HG03432 (cell line): ENCODE measurements around the gene ABRACL.
A peak's percentile ranks its signal among the peaks of the same experiment; 100 is the strongest.
"Not testable (repeated sequence)": the region's sequence is repeated elsewhere in the genome, so short reads cannot be mapped to it uniquely, and the experiment has no call there.

Experiments used
- ATAC-seq: cut with Tn5 transposase; IDR thresholded peaks from one replicate; pipeline ENCODE4 v1.9.1; 2021; ENCODE audit warnings: mild to moderate bottlenecking, moderate library complexity; ENCODE audit not compliant: unreplicated experiment

The ABRACL gene, protein sequence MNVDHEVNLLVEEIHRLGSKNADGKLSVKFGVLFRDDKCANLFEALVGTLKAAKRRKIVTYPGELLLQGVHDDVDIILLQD

DNA sequence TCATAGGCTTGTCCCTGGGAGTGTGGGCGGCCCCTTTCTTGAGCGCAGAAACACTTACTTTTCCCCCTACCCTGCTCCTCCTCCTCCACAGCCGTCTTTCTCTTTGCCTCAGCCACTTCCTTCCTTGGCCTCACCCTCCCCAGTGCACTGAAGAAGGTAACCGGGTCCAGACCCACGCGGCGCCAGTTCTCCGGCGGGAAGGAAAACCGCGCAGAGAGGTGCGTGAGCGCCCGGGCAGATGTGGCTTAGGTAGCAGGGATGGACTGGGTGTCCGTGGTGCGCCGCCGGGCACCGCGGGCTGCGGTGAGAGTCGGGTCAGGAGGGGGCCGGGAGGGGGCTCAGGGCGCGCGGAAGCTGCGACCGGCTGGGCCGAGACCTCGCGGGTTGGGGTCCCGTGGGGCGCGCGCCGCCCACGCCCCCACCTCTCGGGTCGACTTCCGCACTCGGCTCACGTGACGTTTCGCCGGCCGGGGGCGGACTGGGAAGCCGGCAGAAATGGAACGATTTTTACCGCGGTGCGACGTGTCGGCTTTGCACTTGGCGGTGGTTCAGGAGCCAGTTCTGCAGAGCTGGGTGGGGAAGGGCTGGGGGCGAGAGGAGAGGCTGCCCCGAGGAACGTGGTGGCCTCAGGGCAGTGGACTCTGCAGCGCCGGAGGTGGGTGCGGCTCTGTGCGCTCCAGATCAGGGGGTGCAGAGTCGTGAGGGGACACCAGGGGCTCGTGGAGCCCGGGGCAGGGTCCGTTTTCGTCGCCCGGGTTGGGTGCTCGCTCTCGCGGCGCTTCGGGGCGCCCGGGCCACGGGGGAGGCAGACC, at the start of gene ABRACL:
Gene ABRACL, plus strand, starts transcription at position 88 of the 812 bp plus-strand sequence. CDS start 5,416 bp downstream, outside the sequence.
- ATAC-seq, result peak; percentile 64

DNA sequence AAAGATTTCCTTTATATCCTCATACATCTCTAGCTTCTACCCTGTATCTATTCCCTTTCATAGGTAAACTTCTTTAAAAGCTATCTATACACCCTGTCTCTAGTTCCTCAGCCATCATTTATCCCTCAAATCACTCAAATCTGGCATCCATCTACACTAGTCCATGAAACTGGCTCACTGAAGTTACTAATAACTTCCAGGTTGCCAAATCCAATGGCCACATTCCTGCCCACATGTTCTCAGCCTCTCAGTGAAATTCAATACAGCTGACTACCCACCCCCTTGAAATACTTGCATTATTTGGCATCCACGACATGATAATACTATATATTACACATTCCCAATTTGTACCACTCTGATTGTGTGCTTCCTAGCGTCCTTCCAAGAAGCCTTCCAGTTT, 49.2 kb upstream of the ABRACL start:
- ATAC-seq, result no peak

DNA sequence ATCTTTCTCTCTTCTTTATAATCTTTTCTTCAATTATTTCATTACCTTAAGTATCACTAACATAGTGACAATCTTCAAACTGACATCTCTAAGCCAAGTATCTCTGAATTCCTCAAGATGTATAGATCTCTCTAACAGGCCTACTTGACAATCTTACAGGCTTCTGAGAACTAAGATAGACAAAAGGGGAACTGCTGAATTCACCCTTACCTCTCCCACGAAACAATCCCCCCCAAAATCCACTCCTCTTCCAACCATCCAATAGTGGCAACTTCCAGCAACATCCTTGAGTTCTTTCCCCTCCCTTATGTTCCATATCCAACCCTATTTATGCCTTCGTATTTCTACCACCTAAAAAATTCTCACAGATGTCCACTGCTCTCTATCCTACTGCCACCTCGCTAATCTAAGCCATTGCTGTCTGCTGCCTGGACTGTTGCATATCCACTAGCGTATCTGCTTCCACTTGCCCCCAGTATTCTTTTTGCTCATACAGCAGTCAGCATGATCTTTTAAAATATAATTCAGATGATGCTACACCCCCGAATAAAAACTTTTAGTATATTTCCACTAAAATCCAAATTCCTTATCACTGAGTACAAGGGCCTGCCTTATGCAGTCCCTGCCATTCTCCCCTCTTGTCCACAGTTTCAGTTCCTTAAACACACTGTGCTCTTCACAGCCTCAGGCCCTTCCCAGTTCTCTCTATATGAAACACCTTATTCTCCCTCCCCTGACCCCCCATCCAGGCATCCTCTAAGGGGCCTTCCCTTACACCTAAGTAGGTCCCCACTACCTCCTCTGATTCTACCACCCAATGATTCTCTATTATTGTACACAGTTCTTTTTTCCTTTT, 48.5 kb upstream of the ABRACL start:
- ATAC-seq, result peak; percentile 62

DNA sequence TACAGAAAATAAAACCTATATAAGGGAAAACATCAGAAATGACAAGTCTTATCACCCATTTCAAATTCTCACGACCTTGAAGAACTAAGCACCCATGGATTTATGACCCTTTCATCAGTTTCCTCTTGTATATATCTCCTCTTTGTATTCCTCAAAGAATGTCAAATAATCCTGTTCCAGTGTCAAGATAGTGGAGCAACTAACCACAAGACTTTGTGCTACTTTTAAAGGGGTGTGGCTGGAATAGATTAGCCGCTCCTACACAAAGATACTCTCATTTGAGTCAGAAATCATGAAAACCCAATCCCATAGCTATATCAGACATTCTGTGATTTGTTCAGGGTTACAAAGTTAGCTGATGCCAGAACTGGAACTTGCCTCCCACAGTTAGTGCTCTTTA, 47.1 kb upstream of the ABRACL start:
- no peak for ATAC-seq

DNA sequence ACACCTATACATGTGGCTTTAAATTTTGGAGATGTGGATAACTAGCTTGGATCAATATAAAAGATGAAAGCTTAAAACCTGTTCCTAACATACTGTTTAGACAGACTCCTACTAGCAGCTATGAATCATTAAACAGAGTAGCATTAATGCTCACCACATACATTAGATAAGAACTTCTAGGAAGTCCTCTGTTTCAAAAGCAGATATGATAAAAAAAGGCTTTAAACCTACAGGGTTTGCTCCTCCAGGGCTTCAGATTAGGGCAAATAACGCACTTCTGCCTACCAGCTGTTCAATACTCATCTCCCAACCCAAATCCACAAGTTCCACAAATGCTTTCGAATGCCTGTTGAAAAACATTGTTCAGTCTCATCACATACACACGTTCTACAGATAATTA, 42.0 kb upstream of the ABRACL start:
- no peak for ATAC-seq

DNA sequence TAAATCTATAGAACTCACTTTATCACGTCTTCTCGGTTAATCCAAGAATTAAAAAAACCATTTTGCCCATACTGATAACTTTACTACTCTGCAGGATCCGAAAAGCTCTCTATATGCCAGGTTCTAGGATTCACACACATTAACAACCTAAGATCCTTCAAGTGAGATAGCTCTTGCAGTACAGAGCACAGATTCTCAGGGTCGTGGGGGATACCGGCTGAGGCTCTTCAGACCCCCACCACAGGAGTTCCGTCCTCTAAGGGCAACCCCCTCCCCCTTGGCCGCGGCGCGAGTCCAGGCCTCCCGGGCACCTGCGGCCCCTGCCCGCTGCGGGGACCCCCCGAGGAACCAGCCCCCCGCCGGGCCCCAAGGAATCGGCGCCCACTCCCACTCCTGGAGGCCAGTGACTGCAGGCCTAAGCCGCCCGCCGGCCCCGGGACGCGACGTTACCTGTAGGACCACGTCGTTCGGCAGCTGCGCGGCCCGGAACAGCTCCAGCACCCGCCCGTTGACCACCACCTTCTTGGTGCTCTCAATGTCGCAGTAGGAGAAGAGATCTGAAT, 41.4 kb upstream of the ABRACL start:
- ATAC-seq, result peak; percentile 1

DNA sequence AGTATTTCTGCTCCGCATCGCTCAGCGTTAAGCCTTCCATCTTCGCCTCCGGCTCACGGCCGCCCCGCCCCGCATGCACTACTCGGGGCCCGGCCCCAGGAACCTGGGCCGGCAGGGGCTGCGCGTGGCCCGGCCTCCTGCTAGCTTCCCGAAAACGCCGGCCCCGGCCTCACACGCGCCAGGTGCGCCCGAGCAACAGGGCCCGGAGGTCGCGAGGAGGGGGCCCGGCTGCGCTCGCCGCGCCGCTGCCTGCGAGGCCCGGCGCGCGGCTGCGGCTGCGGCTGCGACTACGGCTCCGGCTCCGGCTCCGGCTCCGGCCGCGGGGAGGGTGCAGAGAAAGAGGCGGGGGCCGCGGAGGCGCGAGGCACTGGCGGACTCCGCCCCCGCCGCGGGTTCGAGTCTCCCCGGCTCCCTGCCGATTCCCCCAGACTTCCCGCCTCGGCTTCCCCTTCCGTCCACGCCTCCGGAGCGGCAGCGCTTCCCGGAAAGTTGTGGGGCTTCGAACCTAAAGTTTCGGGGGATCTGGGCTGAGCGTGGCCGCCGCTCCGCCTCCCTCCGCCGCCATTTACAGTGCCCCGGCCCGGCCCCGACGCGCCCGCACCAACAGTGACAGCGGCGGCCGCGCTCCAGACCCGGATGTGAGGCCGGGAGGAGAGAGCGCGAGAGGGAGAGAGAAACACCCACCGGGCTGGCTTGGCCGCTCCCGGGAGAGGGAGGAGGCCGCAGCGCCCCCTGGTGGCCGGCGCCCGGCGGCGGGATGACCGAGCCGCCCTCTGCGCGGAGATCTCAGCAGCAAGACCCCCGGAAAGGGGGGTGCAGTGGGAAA, 40.7 kb upstream of the ABRACL start, which contains the start of gene REPS1:
Gene REPS1, minus strand, starts transcription at position 611 of the 826 bp plus-strand sequence. Its CDS starts 571 bp downstream, at position 40.
- peak; percentile 93 for ATAC-seq

DNA sequence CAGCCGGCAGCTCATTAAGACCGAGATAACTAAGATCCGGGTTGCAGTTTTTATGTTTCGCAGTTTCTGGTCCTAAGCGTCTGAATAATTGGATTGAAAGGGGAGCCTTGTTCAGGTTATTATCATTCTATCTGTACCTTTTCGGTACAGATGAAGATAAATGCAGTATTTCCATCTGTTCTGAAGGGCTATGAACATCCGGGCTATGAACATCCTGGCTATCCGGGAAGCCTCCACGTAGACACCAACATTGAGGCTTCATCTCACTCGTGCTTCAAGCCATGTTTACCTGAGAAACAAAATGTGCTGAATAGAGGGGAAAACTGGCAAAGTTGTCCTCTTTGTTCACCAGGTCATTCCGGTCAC, 40.1 kb upstream of the ABRACL start:
- ATAC-seq, result peak; percentile 9

DNA sequence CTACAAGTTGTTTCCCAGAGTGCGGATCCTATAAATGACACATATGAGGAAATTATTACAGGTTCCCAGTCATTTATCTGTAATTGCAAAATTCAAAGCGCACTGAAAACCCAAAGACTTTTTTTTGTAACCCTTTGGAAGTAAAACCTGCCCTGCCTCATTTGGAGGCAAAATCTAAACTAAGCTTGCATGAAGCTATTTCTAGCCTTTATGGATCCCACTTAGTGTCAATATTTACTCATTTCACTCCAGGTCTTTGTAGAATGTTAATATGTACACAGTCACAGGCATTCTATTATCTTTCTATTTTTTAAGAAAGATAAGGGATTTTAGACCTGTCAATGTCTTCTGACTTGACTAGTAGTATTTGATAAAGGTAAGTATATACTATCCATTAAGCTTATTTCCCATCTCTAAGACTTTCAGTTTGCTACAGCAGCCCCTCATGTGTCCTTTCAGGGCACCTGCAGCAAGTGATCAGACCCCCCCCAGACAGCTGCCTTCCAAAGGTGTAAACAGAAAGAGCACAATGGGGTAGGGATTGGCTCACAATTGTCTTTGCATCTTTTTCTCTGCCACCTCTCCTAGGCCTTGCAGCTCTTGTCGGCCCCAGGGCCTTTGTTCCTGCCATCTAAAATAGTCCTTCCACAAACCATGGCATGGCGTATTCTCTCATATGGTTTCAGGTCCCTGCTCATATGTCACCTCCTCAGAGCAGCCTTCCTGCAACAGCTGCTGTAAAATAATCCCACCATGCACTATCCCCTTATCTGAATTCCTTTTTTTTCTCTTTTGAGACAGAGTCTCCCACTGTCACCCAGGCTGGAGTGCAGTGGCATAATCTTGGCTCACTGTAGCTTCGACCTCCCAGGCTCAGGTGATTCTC, 39.2 kb upstream of the ABRACL start:
- no peak for ATAC-seq

DNA sequence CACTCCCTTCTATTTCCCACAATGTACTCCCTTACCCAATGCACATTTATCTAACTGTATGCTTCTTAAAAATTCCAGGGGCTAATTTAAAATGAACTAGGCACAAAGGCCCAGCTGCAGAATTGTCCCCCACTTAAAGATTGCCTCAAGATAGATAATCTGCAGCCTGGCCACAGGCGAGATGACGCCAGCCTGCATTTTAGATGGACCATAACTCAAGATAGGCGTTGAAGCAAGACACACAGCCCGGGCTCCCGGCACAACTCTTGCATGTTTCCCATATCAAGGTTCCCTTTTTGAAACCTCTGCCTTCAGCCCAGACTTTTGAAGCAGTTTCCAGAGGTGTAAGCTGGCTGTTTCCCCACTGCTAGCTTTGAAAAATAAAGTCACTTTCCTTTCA, 37.3 kb upstream of the ABRACL start:
- ATAC-seq, result no peak

DNA sequence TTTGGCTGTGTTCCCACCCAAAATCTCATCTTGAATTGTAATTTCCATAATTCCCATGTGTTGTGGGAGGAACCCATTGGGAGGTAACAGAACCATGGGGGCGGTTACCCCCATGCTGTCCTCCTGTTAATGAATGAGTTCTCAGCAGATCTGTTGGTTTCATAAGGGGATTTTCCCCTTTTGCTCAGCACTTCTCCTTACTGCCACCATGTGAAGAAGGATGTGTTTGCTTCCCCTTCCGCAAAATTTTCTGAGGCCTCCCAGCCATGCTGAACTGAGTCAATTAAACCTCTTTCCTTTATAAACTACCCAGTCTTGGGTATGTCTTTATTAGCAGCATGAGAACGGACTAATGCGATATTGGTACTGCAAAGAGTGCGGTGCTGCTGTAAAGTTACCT, 35.6 kb upstream of the ABRACL start:
- ATAC-seq, result not testable (repeated sequence)

DNA sequence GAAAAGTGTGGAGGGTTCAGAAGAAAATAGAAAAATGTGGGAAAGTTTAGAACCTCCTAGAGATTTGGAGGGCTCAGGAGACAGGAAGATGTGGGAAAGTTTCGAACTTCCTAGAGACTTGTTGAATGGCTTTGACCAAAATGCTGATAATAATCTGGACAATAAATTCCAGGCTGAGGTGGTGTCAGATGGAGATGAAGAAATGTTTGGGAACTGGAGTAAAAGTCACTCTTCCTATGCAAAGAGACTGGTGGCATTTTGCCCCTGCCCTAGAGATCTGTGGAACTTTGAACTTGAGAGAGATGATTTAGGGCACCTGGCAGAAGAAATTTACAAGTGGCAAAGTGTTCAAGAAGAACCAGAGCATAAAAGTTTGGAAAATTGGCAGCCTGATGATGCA, 35.1 kb upstream of the ABRACL start:
- not testable (repeated sequence) for ATAC-seq

DNA sequence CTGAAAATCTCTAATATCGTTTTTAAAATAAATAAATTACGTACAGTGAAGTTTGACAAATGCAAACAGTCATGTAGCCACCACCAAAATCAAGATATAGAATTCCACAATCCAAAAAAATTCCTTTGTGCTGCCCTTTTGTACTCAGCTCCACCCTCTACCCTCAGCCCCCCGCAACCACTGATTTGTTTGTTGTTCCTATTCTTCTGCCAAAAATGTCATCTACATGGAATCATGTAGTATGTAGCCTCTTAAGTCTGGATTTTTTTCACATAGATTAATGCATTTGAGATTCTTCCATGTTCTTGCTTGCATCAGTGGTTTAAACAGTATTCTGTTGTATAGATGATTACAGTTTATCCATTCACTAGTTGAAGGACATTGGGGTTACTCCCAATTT, 32.0 kb upstream of the ABRACL start:
- no peak for ATAC-seq

DNA sequence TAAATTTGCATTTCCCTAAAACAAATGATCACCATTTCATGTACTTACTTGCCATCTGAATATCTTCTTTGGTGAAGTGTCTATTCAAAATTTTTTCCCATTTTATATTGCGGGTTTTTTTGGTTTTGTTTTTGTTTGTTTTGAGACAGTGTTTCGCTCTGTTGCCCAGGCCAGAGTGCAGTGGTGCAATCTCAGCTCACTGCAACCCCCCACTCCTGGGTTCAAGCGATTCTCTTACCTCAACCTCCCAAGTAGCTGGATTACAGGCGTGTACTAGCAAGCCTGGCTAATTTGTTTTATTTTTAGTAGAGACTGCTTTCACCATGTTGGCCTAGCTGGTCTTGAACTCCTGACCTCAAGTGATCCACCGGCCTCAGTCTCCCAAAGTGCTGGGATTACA, 31.4 kb upstream of the ABRACL start:
- no peak for ATAC-seq

DNA sequence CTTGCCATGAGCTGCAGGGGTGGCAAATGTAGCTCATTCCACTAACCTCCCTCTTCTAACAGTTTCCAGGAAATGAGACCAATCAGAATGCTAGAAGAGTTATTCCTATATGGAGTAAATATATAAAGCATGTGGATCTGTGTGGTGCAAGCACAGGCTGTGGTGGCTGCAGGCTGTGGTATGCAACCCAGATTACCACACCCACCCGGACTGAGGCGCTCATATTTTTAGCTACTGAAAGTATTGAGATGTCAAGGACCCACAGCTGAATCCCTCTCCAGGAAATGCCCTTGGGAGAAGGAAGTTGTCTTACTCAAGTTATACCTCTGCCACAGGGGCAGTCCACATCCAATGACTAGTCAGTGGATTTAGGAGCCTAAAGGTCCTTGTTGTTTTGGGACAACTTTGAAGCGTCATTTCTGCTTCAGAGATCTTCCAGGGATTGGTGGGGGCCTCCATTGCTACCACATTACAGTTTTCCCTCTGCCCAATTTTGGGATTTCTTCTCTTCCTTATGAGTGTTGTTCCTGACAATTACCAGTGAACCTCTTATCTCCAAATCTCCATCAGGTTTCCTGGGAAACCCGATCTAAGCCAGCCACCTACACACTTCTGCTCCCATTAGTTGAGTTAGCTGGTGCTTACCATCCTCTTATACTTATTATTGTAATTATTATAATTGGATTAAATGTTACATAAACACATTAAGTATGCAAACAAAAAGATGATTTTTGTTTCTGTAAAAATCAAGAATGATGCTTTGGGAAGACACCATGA, 28.4 kb upstream of the ABRACL start:
- no peak for ATAC-seq

DNA sequence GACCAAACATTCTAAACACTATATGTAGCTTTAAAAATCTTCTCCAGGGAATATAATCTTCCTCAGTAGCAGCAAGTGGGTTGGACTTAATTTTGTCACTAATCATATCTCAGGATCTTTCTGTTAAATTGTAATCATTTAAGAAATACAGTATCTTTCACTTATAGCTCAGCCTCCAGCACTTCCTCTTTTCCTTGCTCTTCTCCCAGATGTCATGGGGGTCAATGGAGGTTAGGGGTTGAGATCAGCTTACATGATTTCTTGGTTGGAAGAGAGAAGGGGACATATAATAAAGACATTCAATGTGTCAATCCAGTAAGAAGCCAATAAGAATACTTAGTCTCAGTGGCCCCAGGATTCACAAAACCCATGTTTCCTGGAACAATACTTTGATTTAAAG, 24.8 kb upstream of the ABRACL start:
- ATAC-seq, result no peak

DNA sequence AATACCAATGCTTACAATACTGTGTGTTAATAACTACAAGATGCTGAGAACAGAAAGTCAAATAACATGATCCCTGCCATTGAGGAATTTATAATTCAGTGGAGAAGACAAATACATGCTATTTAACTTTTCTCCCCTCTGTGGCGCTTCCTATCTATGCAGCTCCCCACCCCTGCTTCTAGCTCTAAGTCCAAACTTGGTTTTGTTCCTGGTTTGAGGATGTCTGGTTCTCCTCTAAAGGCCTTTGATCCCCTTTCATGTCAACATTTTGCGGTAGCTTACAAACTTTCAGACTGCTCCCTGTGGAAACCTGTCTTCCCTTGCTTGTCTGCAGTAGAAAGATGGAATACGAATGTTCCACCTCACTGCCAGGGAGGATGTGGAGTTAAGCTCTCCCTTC, 22.1 kb upstream of the ABRACL start:
- ATAC-seq, result no peak

DNA sequence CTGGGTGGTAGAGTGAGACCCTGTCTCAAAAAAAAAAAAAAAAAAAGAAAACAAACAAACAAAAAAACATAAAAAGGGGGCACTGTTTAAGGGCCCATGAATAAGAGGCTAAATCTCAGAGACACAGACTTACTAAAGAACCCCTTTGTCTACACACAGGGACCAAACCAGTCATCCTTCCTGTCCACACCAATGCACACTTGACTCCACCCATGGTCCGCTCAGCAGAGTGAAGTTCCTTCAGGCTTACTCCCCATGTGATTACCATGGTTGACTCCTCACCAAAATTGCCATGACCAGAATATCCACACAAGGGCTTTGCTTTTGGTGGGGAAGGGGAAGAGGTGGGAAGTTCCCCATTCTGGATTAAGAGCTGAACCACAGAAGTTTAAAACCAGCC, 21.1 kb upstream of the ABRACL start:
- no peak for ATAC-seq

DNA sequence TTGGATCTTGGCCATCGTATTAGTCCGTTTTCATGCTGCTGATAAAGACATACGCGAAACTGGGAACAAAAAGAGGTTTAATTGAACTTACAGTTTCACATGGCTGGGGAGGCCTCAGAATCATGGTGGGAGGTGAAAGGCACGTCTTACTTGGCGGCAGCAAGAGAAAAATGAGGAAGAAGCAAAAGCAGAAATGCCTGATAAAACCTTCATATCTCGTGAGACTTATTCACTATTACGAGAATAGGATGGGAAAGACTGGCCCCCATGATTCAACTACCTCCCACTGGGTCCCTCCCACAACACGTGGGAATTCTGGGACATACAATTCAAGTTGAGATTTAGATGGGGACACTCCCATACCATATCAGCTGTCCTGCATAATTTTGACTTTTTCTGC, 20.4 kb upstream of the ABRACL start:
- no peak for ATAC-seq
